Spleen (tissue), 11 donors: ENCODE results near the gene PDE4D. TPM values are rescaled to one million over a fixed set of nuclear protein-coding genes. Genes with fewer than 3 reads are reported as not detected.

Experiments used
- DNase-seq: peaks from one replicate; pipeline ENCODE4 v3.0.0-alpha.2; 2020
- H3K27ac ChIP-seq, 8 donors: fragments of 200-600 bp; sonication (generic) in 7 of 8; 1 replicate in 4 of 8; 2 replicates in 4 of 8; pipeline versions ENCODE4 v1.5.0 to v1.8.0; 2016 to 2021; ENCODE audit warnings: inconsistent platforms in 4 of 8, mild to moderate bottlenecking in 4 of 8, moderate library complexity in 1 of 8
- H3K27me3 ChIP-seq, 7 donors: fragments of 200-600 bp; sonication (generic) in 6 of 7; replicated peaks in 1 of 7; 1 replicate in 4 of 7; 2 replicates in 3 of 7; pipeline versions ENCODE4 v1.5.0 to v1.8.0; 2016 to 2021; ENCODE audit warnings: inconsistent platforms in 3 of 7, mild to moderate bottlenecking in 1 of 7
- H3K36me3 ChIP-seq, 6 donors: fragments of 200-600 bp; sonication (generic) in 5 of 6; 1 replicate in 4 of 6; 2 replicates in 2 of 6; pipeline versions ENCODE4 v1.5.0 to v1.8.0; 2016 to 2021; ENCODE audit warnings: inconsistent platforms in 2 of 6
- H3K4me1 ChIP-seq, 6 donors: fragments of 200-600 bp; sonication (generic) in 5 of 6; 1 replicate in 3 of 6; 2 replicates in 3 of 6; pipeline versions ENCODE4 v1.5.0 to v1.8.0; 2016 to 2021; ENCODE audit warnings: inconsistent platforms in 3 of 6
- H3K4me3 ChIP-seq, 8 donors: fragments of 200-600 bp; sonication (generic) in 7 of 8; 1 replicate in 4 of 8; 2 replicates in 4 of 8; pipeline versions ENCODE4 v1.5.0 to v1.8.0; 2016 to 2021; ENCODE audit warnings: inconsistent platforms in 4 of 8, mild to moderate bottlenecking in 4 of 8, moderate library complexity in 2 of 8
- H3K9me3 ChIP-seq, 8 donors: fragments of 200-600 bp; sonication (generic) in 7 of 8; 1 replicate in 4 of 8; 2 replicates in 4 of 8; pipeline versions ENCODE4 v1.5.0 to v1.8.0; 2016 to 2021; ENCODE audit warnings: inconsistent platforms in 4 of 8
- CTCF ChIP-seq, 11 experiments: fragments of 200-600 bp in 7 of 11; fragments of 450-650 bp in 4 of 11; sonication (generic) in 4 of 11; IDR thresholded peaks in 8 of 11; conservative IDR thresholded peaks in 3 of 11; 1 replicate in 7 of 11; 2 replicates in 4 of 11; pipeline versions ENCODE4 v1.4.0 to v1.8.0; 2016 to 2021; ENCODE audit warnings: antibody characterized with exemption in 11 of 11, inconsistent platforms in 4 of 11, mild to moderate bottlenecking in 1 of 11
- POLR2A ChIP-seq, 3 donors: fragments of 450-650 bp; IDR thresholded peaks; one replicate each; pipeline ENCODE4 v1.5.1; 2017; ENCODE audit warnings: antibody characterized with exemption in 3 of 3, mild to moderate bottlenecking in 1 of 3
- POLR2AphosphoS5 ChIP-seq, 3 donors: sonication (generic); formaldehyde crosslinking; IDR thresholded peaks; one replicate each; pipeline ENCODE4 v1.5.1; 2017; ENCODE audit warnings: antibody characterized with exemption in 3 of 3
- WGBS, 5 donors: extraction: QIAGEN DNeasy Blood & Tissue Kit in 3 of 5; methylation state at CpG; one replicate each; pipeline versions ENCODE4 v1.1.5 to v1.1.7; 2013 to 2018; 5-methylcytosine and 5-hydroxymethylcytosine counted together
- intact Hi-C: fragments of 100-400 bp; cut with DNase I; formaldehyde crosslinking; loops from one replicate; pipeline ENCODE4 v1.15.0; 2023; ENCODE audit warnings: low total_unique reads
- polyA plus RNA-seq, 3 donors: library from polyadenylated mRNA; stranded (reverse); fragments of 200-250 nt; gene quantifications; one replicate each; pipeline ENCODE4 v1.2.1, GENCODE V29; 2013
- total RNA-seq, 7 donors: library from RNA; depleted of rRNA in 3 of 7; stranded (reverse); fragments of >200 nt in 3 of 7; fragmentation: NEBNext Ultra II Directional in 4 of 7; extraction: Animal tissue kit (Norgen Biotek cat#: 25700) in 4 of 7; gene quantifications; one replicate each; pipeline versions ENCODE4 v1.1.0 to v1.2.1, GENCODE V29; 2016 to 2021
- donor health status: healthy with polysubstance abuse.
- donor health status: DM: no; HTN: no; CAD: no; lungs with moderate emphysema.
- donor health status: DM: no; HTN: no; CAD: no.
- donor health status: Bipolar disorder and iron deficiency.
- donor health status: healthy.
- donor health status: DM: no; HTN: no; CAD: no.
- donor health status: DM: yes; HTN: yes; CAD: no.

Gene PDE4D
- total and polyA plus RNA-seq, 10 donors = 0.88 to 51.8 (median 18.2) TPM

DNA sequence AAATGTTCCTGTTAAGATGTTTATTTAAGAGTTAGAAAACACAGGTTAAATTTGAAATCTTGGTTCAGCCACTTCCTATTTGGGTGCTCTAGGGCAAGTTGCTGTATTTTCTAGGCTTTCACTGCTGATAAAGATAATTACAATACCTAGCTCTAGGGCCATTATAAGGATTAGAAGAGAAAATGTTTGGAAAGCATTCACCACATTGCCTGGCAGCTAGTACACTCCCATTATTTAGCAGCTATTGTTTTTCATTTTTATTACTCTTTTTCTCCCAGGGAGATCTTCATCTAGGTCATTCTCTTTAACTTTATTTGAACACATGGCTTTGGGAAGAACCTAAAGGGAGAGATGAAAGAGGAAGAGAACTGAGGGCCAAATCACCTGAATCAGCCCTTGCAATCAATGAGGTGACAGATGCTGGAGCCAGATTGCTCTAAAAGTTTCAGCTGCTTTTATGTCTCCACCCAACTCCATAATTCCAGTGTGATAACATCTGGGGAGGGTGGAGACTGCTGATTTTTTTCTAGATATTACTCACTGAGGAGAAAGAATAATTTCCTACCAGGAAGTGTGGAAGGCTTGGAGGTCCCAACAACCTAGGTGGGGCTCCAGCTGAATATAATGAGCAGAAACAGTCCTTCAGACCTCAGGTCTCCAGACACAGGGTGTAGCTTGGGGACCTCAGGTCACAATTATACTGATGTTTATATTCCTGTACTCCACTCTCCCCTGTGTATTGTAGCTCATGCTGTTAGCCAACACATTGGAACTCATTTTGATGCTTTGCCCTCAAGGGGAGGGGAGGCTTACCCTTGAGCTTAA, 670.6 kb downstream of the PDE4D start:
- Histone ChIP-seq H3K4me3 (no peak overlapping the region), H3K9me3 (peaks cover 0 to 9% (median 0%) of the 10 kb centered on the region in 8 donors), H3K36me3 (no peaks in the 10 kb centered on the region), H3K4me1 (no peaks in the 10 kb centered on the region), H3K27me3 (no peaks in the 10 kb centered on the region), H3K27ac (no peak overlapping the region)
- no peak for DNase-seq
- TF ChIP-seq CTCF (IDR thresholded peaks at IDR 0.05 in 8 of 11, conservative IDR thresholded peaks at IDR 0.05 in 3 of 11) = no peak
- intact Hi-C loops = no loop called here

DNA sequence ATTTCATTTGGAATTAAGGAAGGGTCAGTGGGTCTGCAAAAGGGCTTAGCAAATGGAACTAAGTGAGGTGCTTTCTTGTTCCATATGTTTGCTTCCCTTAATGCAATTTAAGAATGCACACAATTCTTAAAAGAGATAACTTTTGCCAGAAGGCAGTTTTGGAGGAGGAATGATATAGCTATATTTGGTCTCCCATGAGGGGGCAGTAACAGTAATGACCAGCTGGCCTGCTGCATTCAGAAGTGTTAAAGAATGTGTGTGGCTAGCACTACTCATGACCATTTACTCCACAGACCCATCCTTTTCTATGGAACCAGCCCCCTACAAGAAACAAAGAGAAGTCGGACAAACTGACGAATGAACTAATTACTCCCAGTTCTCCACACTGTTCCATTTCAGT, 671.8 kb downstream of the PDE4D start:
- TF ChIP-seq POLR2A (IDR thresholded peaks at IDR 0.05) (no peak), CTCF (IDR thresholded peaks at IDR 0.05 in 8 of 11, conservative IDR thresholded peaks at IDR 0.05 in 3 of 11) (no peak), POLR2AphosphoS5 (IDR thresholded peaks at IDR 0.05) (no peak)
- intact Hi-C loops = no loop called here
- Histone ChIP-seq H3K27me3 (no peaks in the 10 kb centered on the region), H3K4me1 (no peaks in the 10 kb centered on the region), H3K36me3 (no peaks in the 10 kb centered on the region), H3K9me3 (peaks cover 0 to 9% (median 0%) of the 10 kb centered on the region in 8 donors), H3K27ac (no peak overlapping the region), H3K4me3 (no peak overlapping the region)
- DNase-seq = no peak
- 98 to 100% (median 98%) methylated on average over 2 of the region's 2 CpGs for WGBS, 5 donors

DNA sequence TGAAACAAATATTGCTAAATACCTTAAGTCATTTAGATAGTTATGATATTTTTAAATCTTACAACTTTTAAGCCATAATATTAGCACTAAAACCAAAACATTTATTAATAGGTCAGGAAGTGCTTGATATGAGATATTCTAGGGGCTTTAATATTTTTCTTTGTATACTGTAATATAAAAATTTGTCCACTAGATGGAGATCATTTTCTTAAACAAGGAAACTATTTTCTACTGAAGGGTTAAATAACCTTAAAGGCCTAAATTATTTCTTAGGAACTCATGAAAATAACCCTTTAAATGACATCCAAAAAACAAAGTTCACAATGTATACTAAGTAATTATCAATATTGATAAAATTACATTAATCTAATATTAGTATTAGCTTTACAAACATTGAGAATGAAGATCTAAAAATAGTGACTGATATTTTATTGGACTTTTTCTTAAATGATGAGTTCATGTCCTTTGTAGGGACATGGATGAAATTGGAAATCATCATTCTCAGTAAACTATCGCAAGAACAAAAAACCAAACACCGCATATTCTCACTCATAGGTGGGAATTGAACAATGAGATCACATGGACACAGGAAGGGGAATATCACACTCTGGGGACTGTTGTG, 675.0 kb downstream of the PDE4D start:
- no peak for DNase-seq
- WGBS, 5 donors = 91 to 100% (median 92%) methylated on average over 1 to 2 of the region's 2 CpGs
- intact Hi-C loops = no loop called here
- Histone ChIP-seq H3K4me3 (no peak overlapping the region), H3K9me3 (no peaks in the 10 kb centered on the region), H3K27me3 (no peaks in the 10 kb centered on the region), H3K4me1 (no peaks in the 10 kb centered on the region), H3K27ac (no peak overlapping the region), H3K36me3 (peaks cover 0 to 12% (median 0%) of the 10 kb centered on the region in 6 donors)
- TF ChIP-seq POLR2A (IDR thresholded peaks at IDR 0.05) = no peak
- peak in 2 of 11 experiments; percentile 21 to 29 for TF ChIP-seq CTCF (IDR thresholded peaks at IDR 0.05 in 8 of 11, conservative IDR thresholded peaks at IDR 0.05 in 3 of 11)

GRCh38 chr5:59216841-59217240, 676.7 kb downstream of the PDE4D start:
- no peak overlapping the region for H3K4me3 ChIP-seq
- no peak overlapping the region for H3K27ac ChIP-seq
- no peak for DNase-seq
- H3K27me3 ChIP-seq = no peaks in the 10 kb centered on the region
- peaks cover 0 to 12% (median 0%) of the 10 kb centered on the region in 6 donors for H3K36me3 ChIP-seq
- no peaks in the 10 kb centered on the region for H3K9me3 ChIP-seq
- intact Hi-C loops = no loop called here
- TF ChIP-seq POLR2AphosphoS5 (IDR thresholded peaks at IDR 0.05) (no peak), POLR2A (IDR thresholded peaks at IDR 0.05) (no peak), CTCF (IDR thresholded peaks at IDR 0.05 in 8 of 11, conservative IDR thresholded peaks at IDR 0.05 in 3 of 11) (no peak)
- 77 to 89% (median 86%) methylated on average over 4 of the region's 4 CpGs for WGBS, 5 donors
- no peaks in the 10 kb centered on the region for H3K4me1 ChIP-seq
